ENCODE results near the gene SELENON. TPM values are rescaled to one million over a fixed set of nuclear protein-coding genes. Genes with fewer than 3 reads are reported as not detected.

The SELENON gene
- total and polyA plus RNA-seq, 4 donors, result 4.3 to 16.1 (median 9.0) TPM

DNA sequence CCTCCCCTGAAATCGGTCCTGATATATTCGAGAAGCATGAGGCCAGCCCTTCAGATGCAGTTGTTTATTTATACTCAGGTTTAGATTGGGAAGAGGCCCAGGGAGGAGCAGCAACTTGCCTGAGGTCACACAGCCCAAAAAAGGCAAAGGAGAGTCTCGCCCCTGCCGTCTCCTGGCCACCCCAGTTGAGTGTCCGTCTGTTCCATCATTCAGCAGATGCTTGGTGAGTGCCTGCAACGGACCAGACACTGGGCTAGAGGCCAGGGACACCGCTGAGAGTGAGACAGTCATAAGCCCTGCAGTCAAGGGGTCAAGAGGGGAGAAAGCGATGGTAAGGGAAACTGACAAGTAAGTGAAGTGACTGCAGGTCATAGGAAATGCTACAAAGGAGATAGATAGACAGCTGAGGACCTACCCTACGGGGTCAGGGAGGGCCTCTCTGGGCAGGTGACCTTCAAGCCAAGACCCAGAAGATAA is 15.4 kb upstream of the SELENON start:
- H3K9ac ChIP-seq (ENCODE audit: low read depth in 1 of 2, low read length in 2 of 2), result no peak overlapping the region
- no peak overlapping the region for H3K27ac ChIP-seq (ENCODE audit: low read depth in 1 of 2, low read length in 2 of 2)
- no peaks in the 10 kb centered on the region for H3K9me3 ChIP-seq (ENCODE audit: control insufficient read depth in 4 of 4, low read length in 3 of 4)
- H3K4me3 ChIP-seq (ENCODE audit: low read depth in 1 of 3, low read length in 3 of 3), result no peak overlapping the region
- H3K36me3 ChIP-seq (ENCODE audit: control insufficient read depth in 4 of 4, insufficient read depth in 3 of 4, low read depth in 1 of 4, low read length in 3 of 4), result peaks cover 0 to 6% (median 0%) of the 10 kb centered on the region in 4 donors
- DNase-seq (ENCODE audit: low spot score), result no peak
- peaks cover 6 to 14% (median 12%) of the 10 kb centered on the region in 4 donors for H3K4me1 ChIP-seq (ENCODE audit: control insufficient read depth in 4 of 4, insufficient read depth in 4 of 4, low read length in 3 of 4)
- 81% methylated on average over 9 of the region's 9 CpGs for WGBS
- TF ChIP-seq NR2F2 (IDR thresholded peaks at IDR 0.05) (peak; percentile 91), RAD21 (IDR thresholded peaks at IDR 0.05) (no peak), SP1 (IDR thresholded peaks at IDR 0.05) (peak; percentile 20), RXRA (IDR thresholded peaks at IDR 0.05) (peak; percentile 45 to 47)
- H3K27me3 ChIP-seq (ENCODE audit: control insufficient read depth in 4 of 4, insufficient read depth in 4 of 4, low read length in 3 of 4), result no peaks in the 10 kb centered on the region

DNA sequence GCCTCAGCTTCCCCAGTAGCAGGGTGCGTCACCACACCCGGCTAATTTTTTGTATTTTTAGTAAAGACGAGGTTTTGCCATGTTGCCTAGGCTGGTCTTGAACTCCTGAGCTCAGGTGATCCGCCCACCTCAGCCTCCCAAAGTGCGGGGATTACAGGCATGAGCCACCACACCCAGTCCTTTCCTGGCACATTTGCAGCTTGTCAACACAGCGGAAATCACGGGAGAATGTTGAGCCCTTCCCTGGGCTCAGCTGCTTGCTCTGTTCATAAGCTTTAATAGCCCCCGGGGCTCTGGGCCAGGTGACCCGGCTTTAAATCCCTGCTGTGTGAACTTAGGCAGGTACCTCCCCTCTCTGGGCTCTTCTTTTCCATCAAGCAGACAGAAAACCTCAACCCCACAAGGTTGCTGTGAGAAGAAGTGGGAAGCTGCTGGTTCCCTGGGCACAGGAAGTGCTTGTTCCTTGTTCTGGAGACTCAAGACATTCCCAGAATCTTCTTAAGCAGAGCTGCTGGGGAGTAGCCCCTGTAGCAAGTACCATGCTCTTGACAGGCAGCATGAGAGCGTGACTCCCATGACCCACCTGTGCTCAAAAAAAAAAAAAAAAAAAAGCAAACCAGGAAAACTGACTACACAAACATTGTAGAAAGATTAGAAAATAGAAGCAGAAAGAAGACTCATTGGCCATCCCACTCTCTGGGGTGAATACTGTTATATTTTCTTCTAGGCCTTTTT is 14.5 kb upstream of the SELENON start:
- H3K4me3 ChIP-seq (ENCODE audit: low read depth in 1 of 3, low read length in 3 of 3), result no peak overlapping the region
- 86% methylated on average over 10 of the region's 10 CpGs for WGBS
- TF ChIP-seq NR2F2 (IDR thresholded peaks at IDR 0.05) (no peak), SP1 (IDR thresholded peaks at IDR 0.05) (no peak), FOXA2 (IDR thresholded peaks at IDR 0.05) (no peak), FOXA1 (IDR thresholded peaks at IDR 0.05) (no peak), HNF4A (conservative IDR thresholded peaks at IDR 0.05) (no peak), YY1 (IDR thresholded peaks at IDR 0.05) (no peak), JUND (IDR thresholded peaks at IDR 0.05) (no peak), GABPA (IDR thresholded peaks at IDR 0.05 in 1 of 2, conservative IDR thresholded peaks at IDR 0.05 in 1 of 2) (no peak), TAF1 (conservative IDR thresholded peaks at IDR 0.05) (no peak), HNF4G (IDR thresholded peaks at IDR 0.05) (no peak)
- TF ChIP-seq, protein P1, sequence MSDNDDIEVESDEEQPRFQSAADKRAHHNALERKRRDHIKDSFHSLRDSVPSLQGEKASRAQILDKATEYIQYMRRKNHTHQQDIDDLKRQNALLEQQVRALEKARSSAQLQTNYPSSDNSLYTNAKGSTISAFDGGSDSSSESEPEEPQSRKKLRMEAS (IDR thresholded peaks at IDR 0.05), result no peak
- TF ChIP-seq, protein P2, sequence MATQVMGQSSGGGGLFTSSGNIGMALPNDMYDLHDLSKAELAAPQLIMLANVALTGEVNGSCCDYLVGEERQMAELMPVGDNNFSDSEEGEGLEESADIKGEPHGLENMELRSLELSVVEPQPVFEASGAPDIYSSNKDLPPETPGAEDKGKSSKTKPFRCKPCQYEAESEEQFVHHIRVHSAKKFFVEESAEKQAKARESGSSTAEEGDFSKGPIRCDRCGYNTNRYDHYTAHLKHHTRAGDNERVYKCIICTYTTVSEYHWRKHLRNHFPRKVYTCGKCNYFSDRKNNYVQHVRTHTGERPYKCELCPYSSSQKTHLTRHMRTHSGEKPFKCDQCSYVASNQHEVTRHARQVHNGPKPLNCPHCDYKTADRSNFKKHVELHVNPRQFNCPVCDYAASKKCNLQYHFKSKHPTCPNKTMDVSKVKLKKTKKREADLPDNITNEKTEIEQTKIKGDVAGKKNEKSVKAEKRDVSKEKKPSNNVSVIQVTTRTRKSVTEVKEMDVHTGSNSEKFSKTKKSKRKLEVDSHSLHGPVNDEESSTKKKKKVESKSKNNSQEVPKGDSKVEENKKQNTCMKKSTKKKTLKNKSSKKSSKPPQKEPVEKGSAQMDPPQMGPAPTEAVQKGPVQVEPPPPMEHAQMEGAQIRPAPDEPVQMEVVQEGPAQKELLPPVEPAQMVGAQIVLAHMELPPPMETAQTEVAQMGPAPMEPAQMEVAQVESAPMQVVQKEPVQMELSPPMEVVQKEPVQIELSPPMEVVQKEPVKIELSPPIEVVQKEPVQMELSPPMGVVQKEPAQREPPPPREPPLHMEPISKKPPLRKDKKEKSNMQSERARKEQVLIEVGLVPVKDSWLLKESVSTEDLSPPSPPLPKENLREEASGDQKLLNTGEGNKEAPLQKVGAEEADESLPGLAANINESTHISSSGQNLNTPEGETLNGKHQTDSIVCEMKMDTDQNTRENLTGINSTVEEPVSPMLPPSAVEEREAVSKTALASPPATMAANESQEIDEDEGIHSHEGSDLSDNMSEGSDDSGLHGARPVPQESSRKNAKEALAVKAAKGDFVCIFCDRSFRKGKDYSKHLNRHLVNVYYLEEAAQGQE (IDR thresholded peaks at IDR 0.05), result no peak
- TF ChIP-seq, protein P3, sequence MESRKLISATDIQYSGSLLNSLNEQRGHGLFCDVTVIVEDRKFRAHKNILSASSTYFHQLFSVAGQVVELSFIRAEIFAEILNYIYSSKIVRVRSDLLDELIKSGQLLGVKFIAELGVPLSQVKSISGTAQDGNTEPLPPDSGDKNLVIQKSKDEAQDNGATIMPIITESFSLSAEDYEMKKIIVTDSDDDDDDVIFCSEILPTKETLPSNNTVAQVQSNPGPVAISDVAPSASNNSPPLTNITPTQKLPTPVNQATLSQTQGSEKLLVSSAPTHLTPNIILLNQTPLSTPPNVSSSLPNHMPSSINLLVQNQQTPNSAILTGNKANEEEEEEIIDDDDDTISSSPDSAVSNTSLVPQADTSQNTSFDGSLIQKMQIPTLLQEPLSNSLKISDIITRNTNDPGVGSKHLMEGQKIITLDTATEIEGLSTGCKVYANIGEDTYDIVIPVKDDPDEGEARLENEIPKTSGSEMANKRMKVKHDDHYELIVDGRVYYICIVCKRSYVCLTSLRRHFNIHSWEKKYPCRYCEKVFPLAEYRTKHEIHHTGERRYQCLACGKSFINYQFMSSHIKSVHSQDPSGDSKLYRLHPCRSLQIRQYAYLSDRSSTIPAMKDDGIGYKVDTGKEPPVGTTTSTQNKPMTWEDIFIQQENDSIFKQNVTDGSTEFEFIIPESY (IDR thresholded peaks at IDR 0.05), result no peak
- TF ChIP-seq, protein P4, sequence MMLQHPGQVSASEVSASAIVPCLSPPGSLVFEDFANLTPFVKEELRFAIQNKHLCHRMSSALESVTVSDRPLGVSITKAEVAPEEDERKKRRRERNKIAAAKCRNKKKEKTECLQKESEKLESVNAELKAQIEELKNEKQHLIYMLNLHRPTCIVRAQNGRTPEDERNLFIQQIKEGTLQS (IDR thresholded peaks at IDR 0.05), result no peak
- TF ChIP-seq, protein P5, sequence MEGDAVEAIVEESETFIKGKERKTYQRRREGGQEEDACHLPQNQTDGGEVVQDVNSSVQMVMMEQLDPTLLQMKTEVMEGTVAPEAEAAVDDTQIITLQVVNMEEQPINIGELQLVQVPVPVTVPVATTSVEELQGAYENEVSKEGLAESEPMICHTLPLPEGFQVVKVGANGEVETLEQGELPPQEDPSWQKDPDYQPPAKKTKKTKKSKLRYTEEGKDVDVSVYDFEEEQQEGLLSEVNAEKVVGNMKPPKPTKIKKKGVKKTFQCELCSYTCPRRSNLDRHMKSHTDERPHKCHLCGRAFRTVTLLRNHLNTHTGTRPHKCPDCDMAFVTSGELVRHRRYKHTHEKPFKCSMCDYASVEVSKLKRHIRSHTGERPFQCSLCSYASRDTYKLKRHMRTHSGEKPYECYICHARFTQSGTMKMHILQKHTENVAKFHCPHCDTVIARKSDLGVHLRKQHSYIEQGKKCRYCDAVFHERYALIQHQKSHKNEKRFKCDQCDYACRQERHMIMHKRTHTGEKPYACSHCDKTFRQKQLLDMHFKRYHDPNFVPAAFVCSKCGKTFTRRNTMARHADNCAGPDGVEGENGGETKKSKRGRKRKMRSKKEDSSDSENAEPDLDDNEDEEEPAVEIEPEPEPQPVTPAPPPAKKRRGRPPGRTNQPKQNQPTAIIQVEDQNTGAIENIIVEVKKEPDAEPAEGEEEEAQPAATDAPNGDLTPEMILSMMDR (IDR thresholded peaks at IDR 0.05; ENCODE audit: low read depth, low read length, missing input control), result no peak
- peaks cover 0 to 6% (median 0%) of the 10 kb centered on the region in 4 donors for H3K36me3 ChIP-seq (ENCODE audit: control insufficient read depth in 4 of 4, insufficient read depth in 3 of 4, low read depth in 1 of 4, low read length in 3 of 4)
- no peaks in the 10 kb centered on the region for H3K9me3 ChIP-seq (ENCODE audit: control insufficient read depth in 4 of 4, low read length in 3 of 4)
- no peak overlapping the region for H3K9ac ChIP-seq (ENCODE audit: low read depth in 1 of 2, low read length in 2 of 2)
- no peaks in the 10 kb centered on the region for H3K27me3 ChIP-seq (ENCODE audit: control insufficient read depth in 4 of 4, insufficient read depth in 4 of 4, low read length in 3 of 4)
- peaks cover 6 to 7% (median 7%) of the 10 kb centered on the region in 4 donors for H3K4me1 ChIP-seq (ENCODE audit: control insufficient read depth in 4 of 4, insufficient read depth in 4 of 4, low read length in 3 of 4)
- no peak for DNase-seq (ENCODE audit: low spot score)
- H3K27ac ChIP-seq (ENCODE audit: low read depth in 1 of 2, low read length in 2 of 2), result no peak overlapping the region

Data from liver (tissue), 9 donors.